Left lung (tissue), 10 donors: Measurements from ENCODE around the gene MMP28. TPM values are rescaled to one million over a fixed set of nuclear protein-coding genes. Genes with fewer than 3 reads are reported as not detected.

Experiments used
- ATAC-seq: fragments of 200-7000 bp; cut with Tn5 transposase; one replicate; pipeline ENCODE4 v1.9.1; 2020; ENCODE audit warnings: moderate library complexity
- DNase-seq, 4 donors: peaks; one replicate each; pipeline ENCODE4 v3.0.0-alpha.2; 2013 to 2020
- H3K27ac ChIP-seq, 2 donors: fragments of 200-600 bp; sonication (generic) in 1 of 2; one replicate each; pipeline versions ENCODE4 v1.5.0 to v1.8.0; 2020 to 2021
- H3K27me3 ChIP-seq, 2 donors: fragments of 200-600 bp; sonication (generic) in 1 of 2; one replicate each; pipeline versions ENCODE4 v1.5.0 to v1.8.0; 2020 to 2021
- H3K36me3 ChIP-seq, 2 donors: fragments of 200-600 bp; sonication (generic) in 1 of 2; one replicate each; pipeline versions ENCODE4 v1.5.0 to v1.8.0; 2020 to 2021
- H3K4me1 ChIP-seq, 2 donors: fragments of 200-600 bp; one replicate each; pipeline ENCODE4 v1.8.0; 2021
- H3K4me3 ChIP-seq, 2 donors: fragments of 200-600 bp; sonication (generic) in 1 of 2; one replicate each; pipeline versions ENCODE4 v1.5.0 to v1.8.0; 2020 to 2021; ENCODE audit warnings: mild to moderate bottlenecking in 1 of 2
- H3K9me3 ChIP-seq, 2 donors: fragments of 200-600 bp; sonication (generic) in 1 of 2; one replicate each; pipeline versions ENCODE4 v1.5.0 to v1.8.0; 2020 to 2021
- CTCF ChIP-seq, 2 donors: fragments of 200-600 bp; sonication (generic) in 1 of 2; IDR thresholded peaks; one replicate each; pipeline versions ENCODE4 v1.5.0 to v1.8.0; 2021; ENCODE audit warnings: antibody characterized with exemption in 2 of 2
- intact Hi-C, 2 donors: fragments of 100-400 bp; cut with DNase I; formaldehyde crosslinking; loops; one replicate each; pipeline versions ENCODE4 v1.11.2 to v1.14.2; 2022
- polyA plus RNA-seq, 6 donors: library from polyadenylated mRNA; unstranded; fragments of 120-200 nt; gene quantifications; one replicate each; pipeline ENCODE4 v1.2.1, GENCODE V29; 2013; ENCODE audit not compliant: insufficient read length in 6 of 6
- total RNA-seq, 2 donors: library from RNA; stranded (reverse); fragmentation: NEBNext Ultra II Directional; extraction: Animal tissue kit (Norgen Biotek cat#: 25700); gene quantifications; one replicate each; pipeline ENCODE4 v1.2.1, GENCODE V29; 2021
- donor health status: DM: no; HTN: yes; CAD: no.
- donor health status: DM: no; HTN: no; CAD: no.

The MMP28 gene
- total and polyA plus RNA-seq, 8 donors = 6.6 to 95.0 (median 8.5) TPM

- ATAC-seq = no peak
- Histone ChIP-seq H3K4me1 (peaks cover 14 to 36% of the 10 kb centered on the region in 2 donors), H3K27ac (peak overlapping the region in 1 of 2 donors; percentile 53), H3K36me3 (no peaks in the 10 kb centered on the region), H3K27me3 (peaks cover 16 to 53% of the 10 kb centered on the region in 2 donors), H3K4me3 (peak overlapping the region; percentile 56 to 58), H3K9me3 (no peaks in the 10 kb centered on the region)
- intact Hi-C loops = no loop called here
- DNase-seq = no peak
- TF ChIP-seq CTCF (IDR thresholded peaks at IDR 0.05) = no peak
Observed at GRCh38 chr17:35795871-35796265, 427 bp upstream of the MMP28 start.

GRCh38 chr17:35793257-35793656 lies 2.2 kb downstream of the MMP28 start:
- DNase-seq (no peak), ATAC-seq (peak; percentile 15)
- Histone ChIP-seq H3K27ac (no peak overlapping the region), H3K9me3 (no peaks in the 10 kb centered on the region), H3K27me3 (peaks cover 16 to 53% of the 10 kb centered on the region in 2 donors), H3K36me3 (no peaks in the 10 kb centered on the region), H3K4me3 (peak overlapping the region in 1 of 2 donors; percentile 58), H3K4me1 (peaks cover 5 to 27% of the 10 kb centered on the region in 2 donors)
- no peak for TF ChIP-seq CTCF (IDR thresholded peaks at IDR 0.05)
- intact Hi-C loops = no loop called here

GRCh38 chr17:35791681-35792350 lies 3.6 kb downstream of the MMP28 start:
- intact Hi-C loops = no loop called here
- Histone ChIP-seq H3K4me3 (no peak overlapping the region), H3K27ac (no peak overlapping the region), H3K9me3 (no peaks in the 10 kb centered on the region), H3K36me3 (no peaks in the 10 kb centered on the region), H3K27me3 (peaks cover 16 to 42% of the 10 kb centered on the region in 2 donors), H3K4me1 (peaks cover 17 to 39% of the 10 kb centered on the region in 2 donors)
- ATAC-seq (no peak), DNase-seq (no peak)
- TF ChIP-seq CTCF (IDR thresholded peaks at IDR 0.05) = no peak

- Histone ChIP-seq H3K4me3 (no peak overlapping the region), H3K27me3 (peaks cover 16 to 32% of the 10 kb centered on the region in 2 donors), H3K27ac (no peak overlapping the region), H3K36me3 (no peaks in the 10 kb centered on the region), H3K9me3 (no peaks in the 10 kb centered on the region), H3K4me1 (peaks cover 21 to 36% of the 10 kb centered on the region in 2 donors)
- DNase-seq (no peak), ATAC-seq (no peak)
- no peak for TF ChIP-seq CTCF (IDR thresholded peaks at IDR 0.05)
- intact Hi-C loops = no loop called here
Observed at GRCh38 chr17:35790841-35791240, 4.6 kb downstream of the MMP28 start.

GRCh38 chr17:35788477-35789368 lies 6.7 kb downstream of the MMP28 start:
- Histone ChIP-seq H3K9me3 (no peaks in the 10 kb centered on the region), H3K4me3 (no peak overlapping the region), H3K27me3 (peaks cover under 1 to 11% of the 10 kb centered on the region in 2 donors), H3K4me1 (peaks cover 27 to 39% of the 10 kb centered on the region in 2 donors), H3K36me3 (no peaks in the 10 kb centered on the region), H3K27ac (peak overlapping the region; percentile 66 to 67)
- DNase-seq (no peak), ATAC-seq (peak; percentile 53)
- no peak for TF ChIP-seq CTCF (IDR thresholded peaks at IDR 0.05)
- intact Hi-C loops = no loop called here
